HG03280 (cell line): Measurements from ENCODE around the gene PSG3.
"Not testable (repeated sequence)": the region's sequence is repeated elsewhere in the genome, so short reads cannot be mapped to it uniquely, and the experiment has no call there.

Experiments
- ATAC-seq: cut with Tn5 transposase; IDR thresholded peaks from one replicate; pipeline ENCODE4 v1.9.1; 2021; ENCODE audit warnings: mild to moderate bottlenecking, moderate library complexity; ENCODE audit not compliant: unreplicated experiment

The PSG3 gene

DNA sequence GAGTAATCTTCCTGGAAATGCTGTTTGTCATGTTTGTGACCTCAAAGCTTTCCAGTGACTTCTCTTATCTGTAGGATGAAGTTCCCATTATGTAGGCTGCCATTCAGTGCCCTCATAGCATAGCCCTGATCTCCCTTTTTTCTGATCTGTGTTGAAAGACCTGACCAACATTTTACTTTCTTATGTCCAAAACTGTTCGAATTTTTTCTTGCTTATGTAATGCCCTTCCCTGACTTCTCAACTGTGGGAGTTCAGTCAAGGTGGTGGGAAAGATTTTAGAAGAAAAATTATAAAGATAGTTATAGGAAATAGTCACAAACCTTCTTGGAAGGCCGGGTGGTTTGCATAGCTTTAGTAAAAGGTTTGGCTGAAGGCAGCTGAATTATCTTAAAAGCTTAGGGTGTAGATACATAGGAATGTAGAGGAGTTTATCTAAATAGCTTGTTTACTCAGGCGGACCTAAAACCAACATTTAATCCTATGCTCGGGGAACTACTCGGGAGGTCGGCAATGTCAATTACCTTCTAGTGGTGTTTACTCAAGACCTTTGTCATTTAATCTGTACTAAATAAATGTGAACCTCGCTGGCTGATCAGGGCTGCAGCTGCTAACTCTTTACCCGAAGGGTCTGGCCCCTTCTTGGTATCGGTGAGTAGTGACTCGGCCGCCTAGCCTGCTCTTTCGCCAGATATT, 44.3 kb downstream of the PSG3 start:
- no peak for ATAC-seq

DNA sequence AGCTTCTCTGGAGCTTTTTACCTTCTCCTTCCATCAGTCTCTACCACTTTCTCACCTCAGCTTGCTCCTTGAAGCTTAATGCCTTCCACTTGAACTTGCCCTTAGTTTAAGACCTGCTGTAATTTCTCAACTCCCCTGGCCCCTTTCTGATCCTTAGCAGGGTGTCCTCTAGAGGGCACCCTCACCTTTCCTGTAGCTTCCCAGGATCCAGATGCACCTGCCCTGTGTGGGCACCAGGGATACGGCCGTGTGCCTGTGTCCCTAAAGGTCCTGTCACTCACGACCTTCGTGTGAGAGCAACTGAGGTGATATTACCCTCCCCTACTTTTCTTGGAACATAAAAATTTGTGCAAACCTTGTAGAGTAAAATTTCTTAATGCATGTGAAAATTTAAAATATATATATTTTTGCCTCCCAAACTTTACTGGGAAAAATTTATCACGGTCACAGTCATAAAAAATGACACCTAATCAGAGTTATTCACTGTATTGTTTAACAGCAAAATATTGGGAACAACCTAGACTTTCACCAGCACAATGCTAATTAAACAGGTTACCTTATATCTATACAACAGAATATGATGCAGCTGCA, 46.4 kb downstream of the PSG3 start:
- ATAC-seq: no peak

DNA sequence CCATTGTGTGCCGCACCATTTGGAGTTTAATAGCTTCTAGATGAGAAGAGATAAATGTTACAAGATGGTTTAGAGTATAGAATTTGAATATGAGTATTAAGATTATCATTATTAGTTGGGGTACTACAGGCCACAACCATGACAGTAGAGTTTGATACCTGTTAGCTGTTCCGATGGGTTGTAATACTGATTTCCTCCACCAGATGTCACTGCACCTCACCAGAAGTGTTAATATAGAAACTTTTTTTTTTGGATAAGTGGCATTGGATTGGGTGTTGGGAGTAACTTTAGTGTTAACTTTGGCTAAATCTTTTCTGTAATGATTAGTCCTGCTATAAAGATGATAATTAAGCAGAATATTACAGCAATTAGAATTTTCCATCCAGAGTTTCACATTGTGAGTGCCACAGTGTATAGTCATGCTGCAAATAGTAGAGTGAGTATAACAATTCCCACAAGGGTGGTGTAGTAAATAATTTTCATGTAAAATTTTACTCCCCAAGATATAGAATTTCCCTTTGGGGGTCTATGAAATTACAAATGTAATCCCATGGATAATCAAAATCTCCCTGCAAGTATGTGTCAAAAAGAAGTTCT, 56.3 kb downstream of the PSG3 start:
- no peak for ATAC-seq

DNA sequence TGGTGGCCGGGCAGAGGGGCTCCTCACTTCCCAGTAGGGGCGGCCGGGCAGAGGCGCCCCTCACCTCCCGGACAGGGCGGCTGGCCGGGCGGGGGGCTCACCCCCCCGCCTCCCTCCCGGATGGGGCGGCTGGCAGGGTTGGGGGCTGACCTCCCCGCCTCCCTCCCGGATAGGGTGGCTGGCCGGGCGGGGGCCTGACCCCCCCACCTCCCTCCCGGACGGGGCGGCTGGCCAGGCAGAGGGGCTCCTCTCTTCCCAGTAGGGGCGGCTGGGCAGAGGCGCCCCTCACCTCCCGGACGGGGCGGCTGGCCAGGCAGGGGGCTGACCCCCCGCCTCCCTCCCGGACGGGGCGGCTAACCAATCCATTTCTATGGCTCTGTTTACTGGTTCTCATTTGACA, 64.0 kb downstream of the PSG3 start:
- ATAC-seq: not testable (repeated sequence)

DNA sequence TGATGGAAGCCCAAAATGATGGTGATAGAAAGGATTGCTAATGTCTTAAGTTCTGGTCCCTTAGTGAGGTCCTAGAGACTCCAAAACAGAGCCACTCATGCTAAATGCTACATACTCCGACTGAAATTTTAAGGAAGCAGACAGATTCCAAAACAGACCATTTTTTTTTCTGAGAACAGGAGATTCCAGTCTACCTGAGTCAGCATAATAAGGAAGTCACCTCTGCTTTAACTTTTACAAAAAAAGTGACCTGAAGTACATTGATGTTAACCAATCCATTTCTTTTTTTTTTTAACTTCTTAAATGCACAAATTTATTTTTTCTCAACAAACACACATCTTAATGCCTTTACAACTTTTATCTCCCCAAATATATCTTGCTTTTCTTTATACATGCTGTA, 65.7 kb downstream of the PSG3 start:
- not testable (repeated sequence) for ATAC-seq
